Stimulated activated CD4-positive, alpha-beta T cell treated with anti-CD3 and anti-CD28 coated beads, Interleukin-4, amount 100 ng/mL, for 4 hours (primary cell): ENCODE measurements around the gene MAP1LC3A.

Experiments
- DNase-seq, 2 experiments: peaks; one replicate each; pipeline ENCODE4 v3.0.0-alpha.2; 2020

MAP1LC3A gene

GRCh38 chr20:34552569-34552968 is 5.9 kb upstream of the MAP1LC3A start:
- DNase-seq, result no peak

DNA sequence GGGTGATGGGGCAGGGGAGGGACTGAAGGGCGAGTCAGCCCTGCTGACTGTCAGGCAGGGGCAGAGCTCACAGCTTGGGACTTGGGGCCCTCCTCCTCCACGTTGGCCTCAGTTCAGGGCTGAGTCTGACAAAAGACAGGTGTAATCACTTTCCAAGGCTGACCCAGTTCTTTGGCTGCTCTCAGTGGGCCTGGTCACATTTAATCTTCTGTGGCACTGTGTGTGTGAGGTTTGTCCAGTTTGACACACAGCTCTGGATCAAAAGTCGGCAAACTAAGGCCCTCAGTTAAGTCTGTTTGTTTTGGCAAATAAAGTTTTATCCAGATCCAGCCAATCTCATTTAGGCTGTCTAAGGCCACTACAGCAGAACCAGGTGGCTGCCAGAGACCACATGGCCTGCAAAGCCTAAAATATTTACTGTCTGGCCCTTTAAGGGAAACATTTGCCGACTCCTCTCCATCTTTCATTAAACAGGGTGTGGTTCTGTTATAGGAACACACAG is 5.1 kb upstream of the MAP1LC3A start:
- no peak for DNase-seq

DNA sequence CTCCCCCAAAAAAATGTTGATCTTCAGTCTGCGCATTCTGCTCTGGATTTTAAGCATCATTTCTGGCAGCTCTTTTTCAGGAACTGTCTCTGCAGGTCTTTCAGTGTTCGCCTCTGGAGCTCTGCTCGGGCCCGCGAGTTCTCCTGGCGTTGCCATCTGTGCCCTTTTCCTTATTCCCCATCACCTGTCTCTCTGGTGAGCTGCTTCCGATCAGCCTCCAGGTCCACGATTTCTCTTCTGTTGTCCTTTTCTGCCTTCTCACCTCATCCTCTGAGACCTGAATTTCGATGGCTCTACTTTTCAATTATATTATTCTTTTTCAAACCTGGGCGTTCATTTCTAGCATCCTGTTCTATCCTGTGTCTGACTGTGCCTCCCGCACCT is 590 bp upstream of the MAP1LC3A start:
- no peak for DNase-seq

- DNase-seq, result no peak
These were observed 1.0 kb downstream of the MAP1LC3A start for GRCh38 chr20:34559311-34560140.

DNA sequence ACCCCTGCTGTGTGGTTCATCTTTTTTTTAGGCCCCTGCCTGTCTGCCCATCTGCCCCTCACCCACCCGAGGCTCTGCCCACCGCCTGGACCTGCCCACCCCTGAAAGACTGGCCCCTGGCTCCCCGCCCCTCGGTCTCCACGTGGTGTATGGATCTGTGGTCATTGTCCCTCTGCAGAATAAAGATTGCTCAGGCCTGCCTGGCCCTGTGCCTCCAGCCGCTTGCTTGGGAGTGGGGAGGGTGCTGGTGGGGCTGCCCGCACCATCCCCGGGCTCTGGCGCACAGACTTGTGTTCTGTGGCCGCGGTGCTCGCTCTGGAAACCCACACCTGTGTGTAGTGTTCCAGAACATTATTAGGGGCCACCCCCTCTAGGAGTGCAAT is 1.6 kb downstream of the MAP1LC3A start:
- DNase-seq, result no peak

GRCh38 chr20:34560614-34561013 is 2.1 kb downstream of the MAP1LC3A start:
- no peak for DNase-seq

- no peak for DNase-seq
These were observed 3.1 kb downstream of the MAP1LC3A start for GRCh38 chr20:34561661-34562060.

DNA sequence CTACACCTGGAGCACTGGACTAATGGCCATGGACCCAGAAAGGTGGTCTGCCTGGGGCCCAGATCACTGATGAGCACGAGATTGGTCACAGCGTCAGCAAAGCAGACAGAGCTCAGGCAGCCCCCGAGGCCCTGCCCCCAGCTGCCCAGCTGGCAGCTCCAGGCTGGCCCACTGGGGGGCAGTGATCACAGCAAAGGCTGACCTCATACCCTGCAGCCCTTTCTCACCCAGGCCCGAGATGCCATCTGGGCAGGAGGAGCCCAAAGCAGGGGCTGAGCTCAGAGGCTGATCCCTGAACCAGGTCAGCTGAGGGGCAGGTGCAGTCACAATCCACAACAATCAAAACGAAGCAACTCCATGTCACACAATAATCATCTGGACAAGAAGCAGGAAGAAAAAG is 4.1 kb downstream of the MAP1LC3A start:
- no peak for DNase-seq

GRCh38 chr20:34564833-34565232 is 6.3 kb downstream of the MAP1LC3A start:
- DNase-seq, result no peak

- DNase-seq, result no peak
These were observed 8.7 kb downstream of the MAP1LC3A start for GRCh38 chr20:34566978-34567891.

DNA sequence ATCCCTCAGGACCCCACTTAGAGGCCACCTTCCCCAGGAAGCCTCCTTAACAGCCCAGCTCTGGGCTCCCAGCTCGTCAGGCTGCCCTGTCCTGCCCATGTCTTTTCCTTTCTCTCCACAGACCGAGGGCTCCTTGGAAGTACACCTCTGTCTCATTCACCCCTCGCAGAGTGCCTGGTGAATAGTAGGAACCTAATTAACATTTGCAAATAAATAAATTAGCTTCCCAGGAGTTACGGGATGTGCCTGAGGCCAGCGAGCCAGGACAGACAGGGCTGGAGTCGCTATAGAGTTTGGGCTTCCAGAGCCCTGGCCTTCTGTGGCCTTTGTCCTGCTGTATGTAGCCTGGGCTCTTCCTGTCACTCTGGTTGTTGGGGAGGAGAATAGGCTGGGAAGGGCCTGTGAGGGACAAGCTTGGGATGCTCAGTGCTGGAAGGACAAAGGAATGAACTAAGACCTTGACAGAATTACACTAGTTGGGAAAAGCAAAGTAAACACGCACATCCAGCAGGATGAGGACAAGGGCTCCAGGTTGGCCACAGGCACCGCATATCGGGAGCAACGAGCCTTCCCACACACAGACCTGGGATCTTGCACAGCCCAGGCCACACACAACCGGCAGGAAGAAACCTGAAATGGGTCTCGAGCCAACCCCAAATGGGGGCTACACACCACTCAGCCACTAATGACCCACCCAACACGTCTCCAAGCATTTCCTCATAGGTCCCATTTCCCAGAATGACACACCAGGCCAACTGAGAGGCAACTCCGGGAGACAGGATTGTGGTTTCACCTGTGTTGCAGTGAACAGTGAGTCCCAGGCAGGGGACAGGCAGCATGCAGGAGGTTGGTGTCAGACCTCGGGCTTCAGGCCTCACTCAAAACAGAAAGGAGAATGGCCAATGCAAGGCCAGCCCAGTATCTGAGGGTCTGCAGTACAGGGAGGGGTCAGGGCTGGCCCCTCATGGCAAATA is 9.7 kb downstream of the MAP1LC3A start:
- DNase-seq, result no peak

DNA sequence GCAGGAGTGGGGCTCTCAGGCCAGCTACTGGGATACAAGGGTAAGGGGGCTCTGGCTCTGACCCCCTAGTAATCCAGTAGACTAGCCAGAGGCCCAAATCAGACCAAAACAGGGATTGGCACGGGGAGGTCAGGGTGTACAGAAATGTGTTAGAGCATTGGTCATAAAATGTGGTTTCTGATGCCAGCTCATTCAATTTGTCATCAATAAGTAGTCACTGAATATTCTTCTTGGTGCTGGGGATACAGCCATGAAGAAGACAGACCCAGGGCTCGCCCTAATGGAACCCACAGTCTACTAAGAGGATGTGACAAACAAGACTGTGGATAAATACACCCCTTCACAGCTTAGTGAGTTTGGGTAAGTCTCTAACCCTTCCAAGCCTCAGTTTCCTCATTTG is 11.1 kb downstream of the MAP1LC3A start:
- no peak for DNase-seq

GRCh38 chr20:34570859-34571306 is 12.4 kb downstream of the MAP1LC3A start:
- DNase-seq, result no peak

GRCh38 chr20:34571753-34572152 is 13.2 kb downstream of the MAP1LC3A start:
- DNase-seq, result no peak

DNA sequence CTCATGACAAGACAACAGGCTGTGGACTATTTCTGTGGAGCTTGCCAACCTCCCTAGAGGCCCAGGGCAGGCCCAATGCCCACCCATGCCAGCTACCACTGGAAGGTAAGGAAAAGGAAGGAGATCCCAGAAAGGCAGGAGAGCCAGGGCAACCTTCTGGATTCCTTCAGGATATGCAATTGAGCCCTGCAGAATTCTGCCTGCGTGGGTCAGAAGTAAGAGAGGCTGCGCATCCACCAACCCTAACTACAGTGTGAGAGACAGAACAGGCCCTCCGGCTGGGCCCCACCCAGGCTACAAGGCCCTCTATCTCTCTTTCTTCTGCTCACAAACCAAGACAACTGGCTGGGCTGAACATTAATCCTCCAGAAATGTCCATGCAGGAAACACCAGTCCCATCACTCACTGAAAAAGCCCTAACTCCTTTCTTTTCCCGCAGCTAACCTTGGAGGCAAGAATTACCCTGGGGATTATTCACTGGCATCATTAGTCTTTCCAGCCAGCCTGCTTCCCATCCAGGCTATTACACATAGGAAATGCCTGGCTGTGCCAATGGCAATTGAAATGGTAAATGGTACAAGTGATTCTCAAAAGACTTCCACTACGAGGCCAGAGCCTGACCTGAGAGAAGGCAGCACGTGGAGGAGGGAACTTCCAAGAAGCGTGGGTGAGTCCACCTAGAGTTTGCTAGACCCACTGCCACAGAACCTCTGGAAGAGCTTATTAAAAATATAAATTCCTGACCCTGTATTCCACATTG is 15.2 kb downstream of the MAP1LC3A start:
- no peak for DNase-seq

DNA sequence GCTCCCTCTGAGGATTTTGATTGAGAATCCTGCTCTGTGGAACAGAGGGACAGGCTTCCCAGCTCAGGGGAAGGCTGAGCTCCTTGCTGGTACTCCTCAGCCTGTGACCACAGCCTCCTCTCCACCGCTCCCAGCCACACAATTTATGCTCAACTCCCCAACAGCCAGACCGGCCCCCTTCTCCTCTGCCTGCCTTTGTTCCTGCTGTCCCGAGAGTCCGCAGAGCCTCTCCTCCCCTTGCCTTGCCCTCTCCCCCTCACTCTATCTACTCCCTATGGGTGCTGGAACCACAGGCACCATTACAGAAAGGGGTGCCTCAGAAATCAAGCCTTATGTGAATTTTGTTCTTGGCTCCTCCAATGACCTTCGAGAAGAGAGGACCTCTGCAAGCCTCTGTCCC is 15.9 kb downstream of the MAP1LC3A start:
- DNase-seq, result no peak

DNA sequence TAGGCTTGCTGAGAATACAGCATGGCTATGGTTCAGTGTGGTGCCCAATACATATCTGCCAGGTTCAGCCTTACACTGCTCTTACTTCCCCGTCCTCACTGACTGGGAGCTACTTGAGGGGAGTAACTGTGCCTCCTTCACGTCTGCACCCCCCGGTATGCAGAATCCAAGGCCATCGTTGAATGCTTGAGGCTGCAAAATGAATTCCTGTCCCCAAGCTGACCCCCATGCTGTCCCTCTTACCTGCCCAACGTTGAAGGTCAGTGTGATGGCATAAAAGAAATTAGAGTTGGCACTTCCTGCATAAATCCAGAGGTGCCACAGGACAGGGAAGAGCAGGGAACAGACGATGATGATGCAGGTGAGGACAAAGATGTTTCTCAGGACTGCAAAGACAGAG is 16.3 kb downstream of the MAP1LC3A start:
- DNase-seq, result no peak

GRCh38 chr20:34575271-34575670 is 16.8 kb downstream of the MAP1LC3A start:
- DNase-seq, result no peak

- DNase-seq, result no peak
These were observed 17.2 kb downstream of the MAP1LC3A start for GRCh38 chr20:34575756-34576155.

DNA sequence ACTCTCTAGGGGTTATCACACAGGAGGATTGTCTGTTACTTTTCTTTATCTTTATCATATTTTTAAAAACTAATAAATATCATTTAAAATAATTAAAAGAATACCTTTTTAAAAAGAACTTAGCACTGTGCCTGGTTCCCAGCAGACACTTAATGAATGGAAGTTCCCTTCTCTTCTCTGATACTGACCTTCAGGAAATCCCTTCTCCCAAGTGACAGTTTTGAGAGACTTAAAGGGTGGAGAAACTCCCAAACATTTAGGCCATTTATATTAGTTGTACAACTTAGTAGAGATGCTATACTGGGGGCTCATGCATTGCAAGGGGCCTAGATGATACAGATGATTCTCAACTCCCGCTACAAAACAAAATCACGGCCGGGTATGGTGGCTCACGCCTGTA is 18.5 kb downstream of the MAP1LC3A start:
- no peak for DNase-seq

GRCh38 chr20:34578025-34578424 is 19.5 kb downstream of the MAP1LC3A start:
- DNase-seq, result no peak

DNA sequence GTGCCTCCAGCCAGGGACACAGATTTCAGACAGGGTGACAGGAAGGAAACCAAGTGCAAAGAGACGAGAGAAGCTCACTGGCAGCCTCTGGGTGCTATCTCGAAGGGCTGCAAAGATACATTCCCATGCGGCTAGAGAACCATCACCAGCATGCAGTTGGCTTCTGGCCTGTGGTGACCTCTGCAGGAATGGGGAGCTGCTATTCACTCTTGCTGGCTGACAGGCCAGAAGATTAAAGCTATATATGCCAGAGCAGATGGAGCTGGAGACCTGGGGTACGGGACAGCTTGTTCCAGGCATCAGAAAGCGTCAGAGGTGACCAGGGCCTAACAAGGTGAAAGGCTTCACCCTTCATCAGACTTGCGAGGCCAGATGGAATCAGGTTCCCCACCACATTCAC is 20.0 kb downstream of the MAP1LC3A start:
- no peak for DNase-seq
